DMS 273 treated with DMSO at 0.1 percent for 48 hours (cell line): ENCODE data around the gene PACC1.
"Not testable (repeated sequence)": the region's sequence is repeated elsewhere in the genome, so short reads cannot be mapped to it uniquely, and the experiment has no call there.

Source experiments
- DNase-seq: peaks from one replicate; lab custom pipeline; 2025; lab: John Stamatoyannopoulos, UW

The PACC1 gene

DNA sequence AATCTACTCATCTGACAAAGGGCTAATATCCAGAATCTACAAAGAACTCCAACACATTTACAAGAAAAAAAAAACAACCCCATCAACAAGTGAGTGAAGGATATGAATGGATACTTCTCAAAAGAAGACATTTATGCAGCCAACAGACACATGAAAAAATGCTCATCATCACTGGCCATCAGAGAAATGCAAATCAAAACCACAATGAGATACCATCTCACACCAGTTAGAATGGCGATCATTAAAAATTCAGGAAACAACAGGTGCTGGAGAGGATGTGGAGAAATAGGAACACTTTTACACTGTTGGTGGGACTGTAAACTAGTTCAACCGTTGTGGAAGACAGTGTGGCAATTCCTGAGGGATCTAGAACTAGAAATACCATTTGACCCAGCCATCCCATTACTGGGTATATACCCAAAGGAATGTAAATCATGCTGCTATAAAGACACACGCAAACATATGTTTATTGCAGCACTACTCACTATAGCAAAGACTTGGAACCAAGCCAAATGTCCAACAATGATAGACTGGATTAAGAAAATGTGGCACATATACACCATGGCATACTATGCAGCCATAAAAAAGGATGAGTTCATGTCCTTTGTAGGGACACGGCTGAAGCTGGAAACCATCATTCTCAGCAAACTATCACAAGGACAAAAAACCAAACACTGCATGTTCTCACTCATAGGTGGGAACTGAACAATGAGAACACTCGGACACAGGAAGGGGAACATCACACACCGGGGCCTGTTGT, 18.8 kb downstream of the PACC1 start:
- not testable (repeated sequence) for DNase-seq

DNA sequence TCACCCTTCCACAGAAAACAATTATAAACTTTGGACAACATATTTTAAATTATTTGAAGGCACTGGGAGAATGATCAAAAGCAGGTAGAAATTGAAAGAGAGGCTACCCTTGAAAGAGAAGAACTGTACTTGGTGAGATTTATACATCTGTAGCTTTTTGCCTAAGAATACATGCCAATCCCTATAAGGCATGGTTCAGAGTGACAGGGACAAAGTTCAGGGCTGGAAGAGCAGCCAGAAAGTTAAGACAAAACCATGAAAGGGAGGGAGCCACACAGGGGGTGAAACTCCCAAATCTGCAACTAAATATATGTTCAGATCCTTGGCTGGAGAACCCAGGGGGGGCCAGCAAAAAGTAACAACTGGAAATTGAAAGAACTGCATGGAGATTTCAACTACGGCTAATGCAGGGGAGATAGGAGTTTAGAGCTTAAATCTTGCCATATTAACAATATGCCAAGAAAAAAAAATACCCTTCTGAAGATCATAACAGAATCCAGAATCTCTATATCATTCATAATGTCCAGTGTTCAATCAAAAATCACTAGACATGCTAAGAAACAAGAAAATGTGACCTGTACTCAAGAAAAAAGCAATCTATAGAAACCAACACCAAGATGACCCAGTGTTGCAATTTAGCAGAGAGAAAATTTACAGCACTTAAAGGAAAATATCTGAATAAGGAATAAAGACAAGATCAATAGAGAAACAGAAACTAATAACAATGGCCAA, 25.5 kb downstream of the PACC1 start:
- no peak for DNase-seq

DNA sequence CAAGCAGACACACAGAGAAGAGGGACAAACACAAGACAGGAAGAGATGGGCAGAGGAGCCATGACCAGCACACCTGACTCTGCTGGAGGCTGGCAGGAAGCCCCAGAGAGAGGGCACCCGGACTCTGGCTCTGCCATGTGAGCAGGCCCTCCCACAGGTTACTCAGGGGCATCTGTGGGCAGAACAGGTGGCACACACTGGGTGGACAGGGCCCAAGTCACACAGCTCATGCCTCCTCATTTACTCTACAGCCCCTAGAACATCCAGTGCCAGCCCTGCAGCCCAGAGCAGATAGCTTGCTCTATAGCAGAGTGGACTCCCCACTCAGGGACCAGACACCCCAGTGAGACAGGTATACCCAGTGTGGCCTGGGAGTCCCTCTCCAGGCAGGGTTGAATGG, 28.7 kb downstream of the PACC1 start:
- no peak for DNase-seq

GRCh38 chr1:212381397-212382035, 33.2 kb downstream of the PACC1 start:
- no peak for DNase-seq

- DNase-seq = no peak
These were observed 35.3 kb downstream of the PACC1 start for GRCh38 chr1:212379366-212379765.

GRCh38 chr1:212377644-212378043, 37.0 kb downstream of the PACC1 start:
- no peak for DNase-seq

GRCh38 chr1:212375986-212376385, 38.7 kb downstream of the PACC1 start:
- DNase-seq = no peak

DNA sequence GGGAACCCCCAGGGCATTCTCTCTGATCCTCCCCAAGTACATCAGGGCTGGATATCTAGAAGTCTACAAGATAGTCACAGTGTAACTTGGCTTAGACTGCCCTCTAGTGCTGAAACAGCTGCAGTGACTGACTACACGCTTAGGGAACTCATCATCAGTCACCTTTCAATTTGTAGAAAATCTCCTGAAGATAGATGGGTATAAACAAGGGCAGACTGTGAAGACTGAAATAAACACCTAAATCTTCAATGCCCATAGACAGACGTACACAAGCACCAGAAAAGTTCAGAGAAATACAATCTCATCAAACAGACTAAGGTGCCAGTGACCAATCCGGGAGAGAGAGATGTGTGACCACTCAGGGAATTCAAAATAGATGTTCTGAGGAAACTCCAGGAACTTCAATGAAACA, 46.6 kb downstream of the PACC1 start:
- DNase-seq = peak; percentile 39

DNA sequence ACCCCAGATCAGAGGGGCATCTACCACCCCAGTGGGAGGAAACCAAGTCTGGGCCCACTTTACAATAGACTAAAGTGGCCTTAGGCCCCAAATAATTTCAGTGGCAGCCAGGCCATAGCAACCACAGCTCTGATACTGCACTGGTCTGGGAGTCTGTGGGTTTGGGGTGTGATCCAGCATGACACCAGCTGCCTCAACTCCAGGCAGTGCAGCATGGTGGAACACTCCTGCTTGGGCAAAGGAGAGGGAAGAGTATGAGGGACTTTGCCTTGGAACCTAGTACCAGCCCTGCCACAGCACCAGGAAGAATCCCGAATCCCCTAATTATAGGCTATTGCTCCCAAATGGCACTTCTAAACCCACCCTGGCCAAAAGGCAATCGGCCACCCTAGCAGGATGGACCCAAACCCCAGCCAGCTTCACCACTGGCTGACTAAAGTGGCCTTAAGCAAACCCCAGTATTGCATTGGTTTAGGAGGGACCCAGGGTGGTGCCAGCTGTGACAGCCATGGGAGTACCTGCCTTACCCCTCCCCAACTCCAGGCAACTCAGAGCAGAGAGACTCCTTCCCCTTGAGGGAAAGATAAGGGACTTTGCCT, 47.1 kb downstream of the PACC1 start:
- DNase-seq = no peak

- DNase-seq = no peak
These were observed 47.8 kb downstream of the PACC1 start for GRCh38 chr1:212366901-212367300.

DNA sequence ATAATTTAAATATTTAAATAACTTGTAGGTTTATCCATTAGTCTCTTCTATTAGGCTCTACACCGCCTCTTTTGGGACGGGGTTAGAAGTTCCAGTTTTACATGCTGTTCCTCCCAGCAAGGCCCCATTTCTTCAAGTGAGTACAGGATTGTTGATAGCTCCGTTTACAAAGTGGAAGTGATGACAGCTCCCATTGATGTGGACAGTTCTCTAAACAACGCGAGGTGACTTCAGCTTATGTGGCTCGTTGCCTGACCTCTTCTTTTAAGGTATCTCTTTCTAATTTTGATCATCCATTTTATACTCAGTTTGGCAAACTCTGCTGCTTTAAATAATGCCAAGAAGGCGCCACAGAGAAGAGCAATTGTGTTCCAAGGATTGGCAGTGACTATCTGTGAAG, 49.7 kb downstream of the PACC1 start:
- no peak for DNase-seq

GRCh38 chr1:212359794-212360479, 54.7 kb downstream of the PACC1 start:
- DNase-seq = no peak

GRCh38 chr1:212355230-212355969, 59.3 kb downstream of the PACC1 start:
- DNase-seq = no peak

DNA sequence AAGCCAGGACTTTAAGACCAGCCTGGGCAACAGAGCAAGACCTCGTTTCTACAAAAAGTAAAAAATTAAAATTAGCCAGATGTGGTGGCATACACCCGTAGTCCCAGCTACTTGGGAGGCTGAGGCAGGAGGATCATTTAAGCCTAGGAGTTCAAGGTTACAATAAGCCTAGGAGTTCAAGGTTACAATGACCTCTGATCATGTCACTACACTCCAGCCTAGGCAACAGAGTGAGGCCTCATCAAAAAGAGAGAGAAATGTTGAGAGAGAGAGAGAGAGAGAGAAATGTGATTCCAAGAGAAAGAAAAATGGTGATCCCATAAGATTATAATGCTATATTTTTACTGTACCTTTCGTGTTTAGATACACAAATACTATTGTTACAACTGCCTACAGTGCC, 60.2 kb downstream of the PACC1 start:
- DNase-seq = no peak

DNA sequence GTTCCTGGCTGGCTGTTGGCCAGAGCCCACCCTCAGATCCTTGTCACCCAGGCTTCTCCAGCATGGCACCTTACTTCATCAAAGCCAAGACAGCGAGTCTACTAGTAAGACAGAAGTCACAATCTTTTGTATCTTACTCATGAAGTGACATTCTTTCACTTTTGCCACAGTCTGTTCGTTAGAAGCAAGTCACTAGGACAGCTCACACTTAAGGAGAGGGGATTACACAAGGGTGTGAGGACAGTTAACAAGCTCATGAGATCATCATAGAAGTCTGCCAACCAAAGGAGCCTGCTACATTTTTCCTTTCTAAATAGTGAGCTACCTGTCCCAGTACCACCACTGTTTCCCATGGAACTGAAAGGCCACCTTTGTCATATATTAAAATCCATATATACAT, 61.5 kb downstream of the PACC1 start:
- no peak for DNase-seq

DNA sequence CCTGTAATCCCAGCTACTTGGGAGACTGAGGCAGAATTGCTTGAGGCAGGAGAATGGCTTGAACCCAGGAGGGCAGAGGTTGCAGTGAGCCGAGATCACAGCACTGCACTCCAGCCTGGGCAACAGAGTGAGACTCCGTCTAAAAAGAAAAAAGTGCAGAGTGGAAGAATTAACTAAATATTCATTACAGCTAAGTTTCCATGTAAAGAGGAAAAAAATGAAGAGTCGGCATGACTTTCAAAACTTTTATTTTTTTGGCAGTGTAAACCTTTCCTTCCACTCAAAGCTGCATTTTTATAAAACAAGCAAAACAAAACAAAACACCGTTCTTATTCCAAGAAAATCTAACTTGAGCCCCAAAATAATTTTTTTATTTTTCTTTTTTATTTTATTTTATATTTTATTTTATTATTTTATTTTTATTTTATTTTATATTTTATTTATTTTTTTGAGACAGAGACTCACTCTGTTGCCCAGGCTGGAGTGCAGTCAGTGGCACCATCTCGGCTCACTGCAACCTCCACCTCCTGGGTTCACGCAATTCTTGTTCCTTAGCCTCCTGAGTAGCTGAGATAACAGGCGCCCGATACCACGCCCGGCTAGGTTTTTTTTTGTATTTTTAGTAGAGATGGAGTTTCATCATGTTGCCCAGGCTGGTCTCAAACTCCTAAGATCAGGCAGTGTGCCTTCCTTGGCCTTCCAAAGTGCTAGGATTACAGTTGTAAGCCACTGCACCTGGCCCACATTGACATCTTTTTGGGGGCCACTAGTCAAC, 62.9 kb downstream of the PACC1 start:
- DNase-seq = no peak

- no peak for DNase-seq
These were observed 68.1 kb downstream of the PACC1 start for GRCh38 chr1:212346601-212347000.

- no peak for DNase-seq
These were observed 69.8 kb downstream of the PACC1 start for GRCh38 chr1:212344905-212345304.

- no peak for DNase-seq
These were observed 73.6 kb downstream of the PACC1 start for GRCh38 chr1:212341090-212341489.

DNA sequence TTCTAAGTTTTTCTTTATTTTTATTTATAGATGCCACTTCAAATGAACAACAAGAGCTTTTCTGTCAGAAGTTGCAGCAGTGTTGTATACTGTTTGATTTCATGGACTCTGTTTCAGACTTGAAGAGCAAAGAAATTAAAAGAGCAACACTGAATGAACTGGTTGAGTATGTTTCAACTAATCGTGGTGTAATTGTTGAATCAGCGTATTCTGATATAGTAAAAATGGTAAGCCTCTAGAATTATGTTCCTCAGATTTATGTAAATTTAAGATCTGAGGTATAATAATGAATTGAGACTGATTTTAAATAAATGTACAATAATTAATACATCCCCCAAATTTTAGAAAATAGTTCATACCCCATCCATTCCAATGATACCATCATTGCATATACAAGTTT, 85.6 kb downstream of the PACC1 start:
- no peak for DNase-seq

GRCh38 chr1:212328248-212328647, 86.4 kb downstream of the PACC1 start:
- no peak for DNase-seq
